Ramos (cell line): ENCODE results near the gene MAX.

Experiments
- in situ Hi-C: fragments of 300-500 bp; cut with MboI; formaldehyde crosslinking; loops from one replicate; pipeline ENCODE4 v1.14.3; 2022; ENCODE audit warnings: low sequenced_read_pairs; ENCODE audit not compliant: unreplicated experiment

The MAX gene, protein sequence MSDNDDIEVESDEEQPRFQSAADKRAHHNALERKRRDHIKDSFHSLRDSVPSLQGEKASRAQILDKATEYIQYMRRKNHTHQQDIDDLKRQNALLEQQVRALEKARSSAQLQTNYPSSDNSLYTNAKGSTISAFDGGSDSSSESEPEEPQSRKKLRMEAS

DNA sequence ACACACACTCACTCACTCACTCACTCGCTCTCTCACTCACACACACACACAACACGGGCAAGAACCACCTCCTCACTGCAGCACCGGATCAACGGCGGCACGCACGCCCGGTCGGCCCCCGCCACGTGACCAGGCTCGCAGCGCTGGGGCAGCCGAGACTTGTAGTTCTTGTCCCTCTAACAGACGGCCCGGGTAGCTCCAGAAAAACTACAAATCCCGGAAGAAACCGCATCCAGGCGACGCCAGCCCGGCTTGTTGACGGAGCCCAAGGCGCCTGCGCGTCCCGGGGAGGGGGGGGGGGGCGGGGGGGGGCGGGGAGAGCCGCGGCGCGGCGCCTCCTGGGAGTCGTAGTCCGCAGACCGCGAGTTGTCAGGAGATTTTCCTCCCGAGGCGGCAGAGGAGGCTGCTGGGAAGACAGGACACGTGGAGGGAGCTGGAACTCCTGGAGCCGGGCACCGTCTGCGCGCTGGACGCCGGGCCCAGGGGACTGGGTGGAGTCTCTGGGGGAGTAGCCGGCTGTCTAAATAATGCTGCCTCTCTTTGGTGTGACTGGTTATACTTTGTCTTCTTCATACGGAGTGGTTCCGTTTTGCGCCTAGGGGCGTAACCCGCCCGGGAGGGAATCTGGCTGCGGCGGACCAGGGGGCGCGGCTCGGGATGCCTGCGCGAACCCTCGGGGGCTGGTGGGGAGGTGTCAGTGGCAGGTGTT, at the start of gene MAX:
TSS of gene MAX (minus strand) at position 77 of the 709 bp plus-strand sequence. CDS start 178 bp downstream, outside the sequence.
- in situ Hi-C loops, result no loop called here

GRCh38 chr14:65151609-65151956, 49.3 kb upstream of the MAX start:
- in situ Hi-C loops, result no loop called here

DNA sequence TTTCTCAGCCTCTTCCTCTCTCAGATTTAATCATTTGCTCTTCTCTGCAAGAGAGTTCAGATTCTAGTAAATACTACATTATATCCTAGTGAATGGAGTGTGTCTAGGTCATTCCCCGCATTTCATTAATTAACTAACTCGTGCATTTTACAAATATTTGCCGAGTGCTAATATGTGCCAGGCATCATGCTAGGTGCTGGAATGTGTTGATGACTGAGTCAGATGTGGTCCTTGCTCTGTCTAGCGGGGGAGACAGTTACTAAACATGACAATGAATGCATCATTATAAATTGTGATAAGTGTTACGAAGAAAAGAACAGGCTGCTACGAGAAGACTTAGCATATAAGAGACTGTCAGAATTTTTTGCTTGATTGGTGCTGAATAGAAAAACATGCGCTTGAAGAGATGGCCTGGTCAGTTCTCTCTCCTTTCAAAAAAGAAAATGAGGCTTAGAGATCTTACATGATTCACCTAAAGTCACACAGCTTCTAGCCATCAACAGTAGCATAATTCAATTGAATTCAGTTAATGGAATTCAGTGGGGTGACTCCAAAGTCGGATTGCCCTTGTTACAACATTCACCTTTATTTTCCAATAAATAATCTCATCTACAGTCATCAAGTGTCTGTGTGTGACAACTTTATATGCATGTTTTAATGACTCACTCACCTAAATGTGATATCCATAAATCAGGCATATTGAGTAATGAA, 48.7 kb upstream of the MAX start:
- in situ Hi-C loops, result no loop called here

DNA sequence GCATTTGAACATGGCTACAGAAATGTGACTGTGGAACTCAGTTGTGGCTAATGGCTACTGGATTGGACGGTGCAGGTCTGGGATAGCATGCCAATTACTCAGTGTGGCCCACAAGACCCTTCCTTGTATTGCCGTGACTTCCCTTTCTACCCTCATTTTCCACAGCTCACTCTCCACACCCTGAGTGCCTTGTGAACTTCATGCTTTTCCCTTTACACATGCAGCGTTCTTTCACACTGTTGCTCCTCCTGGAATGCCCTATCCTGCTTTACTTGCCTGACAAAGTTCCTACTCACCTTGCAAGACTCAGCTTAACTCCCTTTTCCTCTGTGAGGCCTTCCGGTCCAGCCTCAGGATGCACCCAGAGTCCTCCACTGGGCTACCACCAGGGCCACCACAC, 46.8 kb upstream of the MAX start:
- in situ Hi-C loops, result no loop called here

- in situ Hi-C loops, result no loop called here
These were observed 41.9 kb upstream of the MAX start for GRCh38 chr14:65144170-65144569.

GRCh38 chr14:65142914-65143625, 40.8 kb upstream of the MAX start:
- in situ Hi-C loops, result no loop called here

- in situ Hi-C loops, result no loop called here
These were observed 40.1 kb upstream of the MAX start for GRCh38 chr14:65142429-65142828.

DNA sequence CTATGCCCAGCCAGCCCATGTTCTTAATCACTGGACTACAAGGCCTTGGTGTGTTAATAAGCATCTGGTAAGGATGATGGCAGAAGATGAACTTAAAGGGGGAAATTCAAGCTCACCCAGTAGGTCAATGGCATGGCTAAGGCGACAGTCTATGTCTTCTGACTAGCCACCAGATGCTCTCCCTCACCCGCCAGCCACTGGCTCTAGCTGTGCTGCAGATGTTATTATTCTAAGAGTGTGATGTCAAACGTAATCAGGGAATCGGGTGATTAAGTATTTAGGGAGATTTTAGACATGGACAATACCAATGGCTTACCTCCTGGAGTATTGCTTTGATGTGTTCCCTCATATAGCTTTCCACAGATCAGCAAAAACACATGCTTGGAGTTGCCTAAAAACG, 39.2 kb upstream of the MAX start:
- in situ Hi-C loops, result no loop called here

DNA sequence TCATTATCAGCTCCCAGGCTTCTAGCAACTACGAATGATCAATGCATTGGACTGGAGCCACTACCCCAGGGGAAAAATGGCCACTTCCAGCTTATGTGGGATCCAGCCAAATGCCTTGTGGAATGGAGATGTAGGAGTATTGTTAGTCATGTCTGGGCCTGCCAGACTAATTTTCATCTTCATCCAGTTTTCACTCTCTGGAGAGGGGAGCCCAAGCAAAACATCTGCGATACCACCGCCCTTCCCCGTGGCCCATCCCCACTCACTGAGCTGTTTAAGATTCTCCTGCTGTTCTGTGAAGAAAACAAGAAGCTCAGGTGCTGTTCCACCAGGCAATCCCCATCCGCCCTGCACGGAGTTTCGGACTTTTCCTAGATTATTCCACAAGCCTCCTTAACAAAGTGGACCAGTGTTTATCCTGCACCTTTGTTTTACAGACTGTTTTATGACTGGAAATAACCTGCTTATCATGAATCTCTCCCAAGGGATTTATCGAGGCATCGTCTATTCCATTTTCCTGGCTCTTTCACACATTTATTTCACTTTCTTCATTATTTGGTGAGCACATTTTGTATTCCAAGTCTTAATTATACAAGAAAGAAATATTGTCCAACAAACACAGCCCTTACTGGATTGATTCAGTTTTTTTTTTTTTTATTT, 35.5 kb upstream of the MAX start:
- in situ Hi-C loops, result no loop called here

- in situ Hi-C loops, result no loop called here
These were observed 32.6 kb upstream of the MAX start for GRCh38 chr14:65134651-65135579.

- in situ Hi-C loops, result no loop called here
These were observed 30.5 kb upstream of the MAX start for GRCh38 chr14:65132855-65133254.

- in situ Hi-C loops, result no loop called here
These were observed 29.0 kb upstream of the MAX start for GRCh38 chr14:65131301-65131701.

DNA sequence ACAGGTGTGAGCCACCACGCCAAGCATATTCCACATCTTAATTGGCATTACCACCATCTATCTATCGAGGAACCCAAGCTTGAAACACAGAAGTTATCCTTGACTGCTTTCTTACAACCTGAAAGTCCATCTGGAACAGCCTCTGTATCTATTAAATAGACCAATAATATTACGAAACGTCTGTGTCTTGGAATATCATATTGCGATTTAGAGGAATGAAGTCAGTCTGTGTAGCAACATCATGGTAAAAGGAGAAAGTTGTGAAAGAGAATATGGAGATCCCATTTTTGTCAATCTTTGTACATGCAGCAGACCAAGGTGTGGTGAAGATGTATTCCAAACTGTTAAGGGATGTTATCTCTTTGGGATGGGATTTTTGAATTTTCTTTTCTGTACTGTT, 25.8 kb upstream of the MAX start:
- in situ Hi-C loops, result no loop called here

- in situ Hi-C loops, result no loop called here
These were observed 15.7 kb upstream of the MAX start for GRCh38 chr14:65117769-65118745.

DNA sequence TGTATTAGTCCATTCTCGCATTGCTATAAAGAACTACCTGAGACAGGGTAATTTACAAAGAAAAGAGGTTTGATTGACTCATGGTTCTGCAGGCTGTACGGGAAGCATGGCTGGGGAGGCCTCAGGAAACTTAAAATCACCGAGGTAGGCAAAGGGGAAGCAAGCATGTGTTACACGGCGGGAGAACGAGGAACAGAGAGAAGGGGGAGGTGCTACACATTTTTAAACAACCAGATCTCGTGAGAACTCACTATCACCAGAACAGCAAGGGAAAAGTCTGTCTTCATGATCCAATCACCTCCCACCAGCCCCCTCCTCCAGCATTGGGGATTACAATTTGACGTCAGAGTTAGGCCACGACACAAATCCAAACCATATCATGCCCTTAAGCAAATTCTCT, 13.3 kb upstream of the MAX start:
- in situ Hi-C loops, result no loop called here

DNA sequence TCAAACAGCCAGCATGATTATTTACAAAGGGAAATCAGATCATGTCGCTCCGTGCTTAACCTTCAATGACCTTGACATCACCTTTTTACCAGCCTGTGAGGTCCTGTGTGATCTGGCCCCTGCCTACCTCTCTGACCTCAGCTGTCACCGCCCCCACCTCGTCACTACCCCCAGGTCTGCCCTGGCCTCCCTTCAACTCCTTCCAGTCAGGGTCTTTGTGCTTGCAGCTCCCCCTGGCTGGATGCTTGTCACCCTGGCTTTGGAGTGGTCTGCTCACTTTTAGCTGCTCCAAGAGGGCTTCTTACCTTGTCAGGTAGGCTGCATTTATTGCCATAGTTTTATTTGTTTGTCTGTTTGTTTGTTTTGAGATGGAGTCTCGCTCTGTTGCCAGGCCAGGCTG, 8.2 kb upstream of the MAX start:
- in situ Hi-C loops, result no loop called here

DNA sequence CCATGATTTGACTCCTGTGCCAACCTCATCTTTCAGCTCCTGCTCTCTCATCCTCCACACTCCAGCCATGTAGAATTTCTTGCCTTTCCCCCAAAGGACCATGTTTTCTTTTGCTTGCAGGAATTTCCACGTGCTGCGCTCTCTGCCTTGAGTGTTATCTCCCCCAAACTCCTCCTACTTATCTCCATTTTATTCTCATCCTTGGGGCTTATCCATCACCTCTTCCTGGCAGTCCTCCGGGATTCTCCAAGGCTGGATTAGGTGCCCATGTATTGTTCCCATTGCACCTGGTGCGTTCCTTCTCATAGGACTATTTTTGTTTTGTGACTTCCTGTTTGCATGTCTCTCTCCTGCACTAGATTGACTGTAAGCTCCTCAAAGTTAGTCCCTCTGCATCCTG, 7.0 kb upstream of the MAX start:
- in situ Hi-C loops, result no loop called here

DNA sequence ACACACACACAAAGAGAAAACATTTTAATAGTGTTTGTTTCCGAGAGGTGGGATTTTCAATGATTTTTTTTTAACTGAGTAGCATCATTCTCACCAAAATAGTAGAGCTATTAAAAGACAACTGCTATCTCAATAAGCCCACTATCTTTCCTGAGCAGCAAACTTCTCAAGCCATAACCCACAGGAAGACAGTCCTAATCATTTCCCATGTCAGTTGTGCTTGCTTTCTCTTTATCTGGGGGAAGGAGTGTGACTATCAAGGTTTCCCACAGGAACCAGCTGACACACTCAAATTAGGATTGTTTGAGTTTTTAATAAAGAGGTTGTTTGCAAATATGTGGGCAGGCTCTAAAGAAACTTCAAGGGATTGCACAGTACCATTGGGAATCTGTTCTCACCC, 4.9 kb upstream of the MAX start:
- in situ Hi-C loops, result no loop called here
